ACHN (cell line): ENCODE results near the gene FAM107B.
"Not testable (repeated sequence)": the region's sequence is repeated elsewhere in the genome, so short reads cannot be mapped to it uniquely, and the experiment has no call there.

Experiments
- DNase-seq: peaks from one replicate; pipeline ENCODE4 v3.0.0-alpha.2; 2015
- in situ Hi-C: cut with HindIII; loops from 2 replicates; pipeline ENCODE4 v1.10.0; 2017; ENCODE audit warnings: low sequenced_read_pairs, low pct_ligation_motif_present, low pct_unique_long_range_greater_than_20kb

The FAM107B gene

GRCh38 chr10:14600065-14600464 is 174.6 kb downstream of the FAM107B start:
- no peak for DNase-seq
- in situ Hi-C loops = no loop called here

GRCh38 chr10:14598809-14599764 is 175.6 kb downstream of the FAM107B start:
- in situ Hi-C loops = no loop called here
- DNase-seq = no peak

- in situ Hi-C loops = no loop called here
- no peak for DNase-seq
Observed at GRCh38 chr10:14595526-14596182, 179.0 kb downstream of the FAM107B start.

- no peak for DNase-seq
- in situ Hi-C loops = no loop called here
Observed at GRCh38 chr10:14594878-14595525, 179.7 kb downstream of the FAM107B start.

DNA sequence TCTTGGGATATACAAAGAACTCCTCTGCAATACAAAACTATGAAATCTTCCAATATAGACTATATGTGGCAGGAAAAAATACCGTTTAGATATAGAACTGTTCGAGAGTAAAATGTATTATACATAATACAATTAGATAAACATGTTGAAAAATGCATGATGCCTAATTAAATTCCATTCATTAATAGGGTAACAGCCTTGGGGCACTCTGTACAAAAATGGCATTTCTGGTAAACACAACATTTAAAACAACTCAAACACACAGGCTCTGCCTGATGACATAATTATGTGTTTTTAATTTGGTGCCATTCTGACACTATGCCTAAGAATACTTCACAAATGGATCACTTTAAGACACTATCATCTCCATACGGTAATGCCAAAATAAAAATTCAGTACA is 180.9 kb downstream of the FAM107B start:
- DNase-seq = no peak
- in situ Hi-C loops = no loop called here

DNA sequence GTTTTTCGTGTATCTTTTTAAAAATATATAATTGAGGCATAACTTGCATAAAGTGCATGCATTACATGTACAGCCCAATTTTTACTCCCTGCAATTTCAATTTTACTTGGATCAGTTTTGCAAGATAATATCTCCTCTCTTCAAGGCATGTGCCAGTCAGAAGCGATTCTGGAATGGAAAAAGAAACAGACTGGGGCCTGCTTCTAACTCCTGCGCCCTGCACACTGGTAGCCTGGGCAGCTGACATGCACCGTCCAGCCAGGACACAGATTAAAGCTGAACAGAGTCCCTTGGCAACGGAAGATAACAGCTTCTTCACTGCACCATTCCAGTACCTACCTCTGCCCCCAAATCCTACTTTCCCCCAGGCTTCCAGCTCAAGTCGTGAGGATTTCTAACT is 182.1 kb downstream of the FAM107B start:
- in situ Hi-C loops = no loop called here
- DNase-seq = no peak

- no peak for DNase-seq
- in situ Hi-C loops = no loop called here
Observed at GRCh38 chr10:14592026-14592425, 182.7 kb downstream of the FAM107B start.

GRCh38 chr10:14588938-14589294 is 185.8 kb downstream of the FAM107B start:
- in situ Hi-C loops, DNase-seq: not testable (repeated sequence)

- in situ Hi-C loops = no loop called here
- no peak for DNase-seq
Observed at GRCh38 chr10:14588084-14588937, 186.4 kb downstream of the FAM107B start.

DNA sequence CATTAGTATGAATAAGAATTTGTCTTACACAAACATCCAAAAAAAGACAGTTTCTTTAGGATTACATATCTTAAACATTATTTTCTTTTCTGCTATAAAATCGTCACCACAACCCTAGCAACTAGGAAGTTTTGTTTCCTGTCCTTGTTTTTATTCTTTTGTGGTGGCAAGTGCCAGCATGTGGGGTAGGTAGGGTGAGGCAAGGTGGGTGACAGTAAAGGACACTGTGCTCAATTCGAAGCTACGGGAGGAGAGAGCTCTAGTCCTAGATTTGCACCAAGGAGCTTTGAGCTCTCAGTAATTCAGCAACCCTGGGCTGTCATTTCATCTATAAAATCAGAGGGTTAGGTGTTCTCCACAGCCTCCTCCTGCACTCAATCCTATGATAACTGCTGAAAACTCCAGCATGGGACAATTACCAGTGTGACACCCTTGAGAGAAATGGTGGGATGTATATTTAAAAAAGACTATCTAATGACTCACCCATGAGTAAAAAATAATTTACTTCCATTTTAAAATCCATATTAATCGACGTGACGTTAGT is 187.1 kb downstream of the FAM107B start:
- DNase-seq = no peak
- in situ Hi-C loops = no loop called here

DNA sequence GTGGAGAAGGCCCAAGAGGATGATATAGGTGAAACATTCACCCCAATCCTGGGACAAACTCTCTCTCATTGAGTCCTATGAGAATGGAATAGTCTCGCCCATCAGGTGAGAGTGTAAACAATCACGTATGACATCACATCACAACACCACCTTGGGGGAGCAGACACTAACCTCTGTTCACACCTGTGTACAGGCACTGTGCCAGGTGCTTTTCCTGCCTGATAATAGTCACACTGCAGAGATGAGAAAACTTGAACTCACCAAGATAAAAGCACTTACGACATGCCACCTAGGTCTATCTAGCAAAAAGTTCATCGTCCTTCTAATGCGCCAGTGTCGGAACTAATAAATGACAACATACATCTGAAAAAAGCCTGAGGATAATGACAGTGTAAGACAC is 187.8 kb downstream of the FAM107B start:
- no peak for DNase-seq
- in situ Hi-C loops = no loop called here

- no peak for DNase-seq
- in situ Hi-C loops = no loop called here
Observed at GRCh38 chr10:14585287-14586193, 189.2 kb downstream of the FAM107B start.

DNA sequence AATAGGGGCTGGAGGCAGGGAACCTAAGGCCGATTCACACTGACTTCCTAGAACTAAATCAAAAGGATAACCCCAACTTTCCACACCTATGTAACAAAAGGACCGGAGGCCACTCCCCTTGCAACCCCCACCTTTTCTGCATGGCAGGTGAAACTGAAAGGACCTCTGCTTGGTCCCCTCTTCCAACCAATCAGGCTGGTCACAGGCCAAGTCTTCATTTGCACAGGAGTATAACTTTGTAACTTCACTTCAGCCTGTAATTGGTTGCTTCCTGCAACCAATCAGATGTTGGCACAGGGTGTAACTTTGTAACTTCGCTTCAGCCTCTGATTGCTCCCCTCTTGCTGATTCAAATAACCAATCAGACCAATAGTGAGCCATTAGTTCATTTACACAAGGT is 190.0 kb downstream of the FAM107B start:
- DNase-seq = no peak
- in situ Hi-C loops = no loop called here

GRCh38 chr10:14583967-14584366 is 190.7 kb downstream of the FAM107B start:
- DNase-seq = no peak
- in situ Hi-C loops = no loop called here

DNA sequence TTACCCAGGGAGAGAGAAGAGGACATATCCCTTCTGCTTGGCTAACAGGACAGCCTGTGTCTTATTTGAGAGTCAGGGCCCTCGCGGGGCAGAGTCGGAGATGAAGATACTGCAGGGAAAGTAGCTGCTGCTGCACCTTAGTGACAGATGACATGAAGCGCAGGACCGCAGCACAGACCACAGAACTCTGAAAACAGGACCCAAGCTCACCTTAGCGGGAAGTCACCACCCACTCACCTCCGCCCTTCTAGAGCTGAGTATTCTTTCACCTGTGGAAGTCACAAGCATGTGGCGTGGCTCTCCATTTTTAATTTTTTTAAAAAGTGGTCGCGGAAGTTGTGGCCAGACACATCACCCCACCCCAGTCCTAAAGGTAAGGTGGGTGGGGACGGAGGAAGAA is 191.4 kb downstream of the FAM107B start:
- no peak for DNase-seq
- in situ Hi-C loops = no loop called here

GRCh38 chr10:14581553-14582321 is 193.0 kb downstream of the FAM107B start:
- in situ Hi-C loops = no loop called here

More at GRCh38 chr10:14581553-14582321, 193.0 kb downstream of the FAM107B start:
- DNase-seq = no peak
